ENCODE measurements around the gene GOLPH3.

Gene GOLPH3

GRCh38 chr5:32092938-32093812, 80.9 kb downstream of the GOLPH3 start:
- H3K4me2 ChIP-seq (ENCODE audit: low read depth, low read length, poor library complexity, severe bottlenecking): no peak overlapping the region
- H3K27me3 ChIP-seq (ENCODE audit: insufficient read depth, low read length, poor library complexity, severe bottlenecking): no peaks in the 10 kb centered on the region
- H2AFZ ChIP-seq (ENCODE audit: low read length): peak overlapping the region; percentile 52
- no peak overlapping the region for H3K9ac ChIP-seq (ENCODE audit: low read depth, low read length, poor library complexity, severe bottlenecking)
- H3K36me3 ChIP-seq (ENCODE audit: insufficient read depth, low read length): no peaks in the 10 kb centered on the region
- H3K4me3 ChIP-seq (ENCODE audit: low read length, poor library complexity, severe bottlenecking): no peak overlapping the region
- H3K9me3 ChIP-seq (ENCODE audit: insufficient read depth, low read depth, low read length): no peaks in the 10 kb centered on the region
- no peaks in the 10 kb centered on the region for H3K4me1 ChIP-seq (ENCODE audit: insufficient read depth, low read length, poor library complexity, severe bottlenecking)
- TF ChIP-seq EZH2phosphoT487 (IDR thresholded peaks at IDR 0.05; ENCODE audit: borderline replicate concordance) (no peak), CTCF (conservative IDR thresholded peaks at IDR 0.05; ENCODE audit: low read length) (peak; percentile 85)
- no peaks in the 10 kb centered on the region for H3K79me2 ChIP-seq (ENCODE audit: insufficient read depth, low read length)
- H3F3A ChIP-seq (ENCODE audit: low read depth): no peaks in the 10 kb centered on the region
- no peaks in the 10 kb centered on the region for H3K9me2 ChIP-seq (replicated peaks; ENCODE audit: low read depth, low read length)
- no peaks in the 10 kb centered on the region for H4K20me1 ChIP-seq (ENCODE audit: insufficient read depth, low read length, poor library complexity, severe bottlenecking)

GRCh38 chr5:32090755-32091128, 83.4 kb downstream of the GOLPH3 start:
- Histone ChIP-seq H3K79me2 (ENCODE audit: insufficient read depth, low read length) (no peaks in the 10 kb centered on the region), H3K4me1 (ENCODE audit: insufficient read depth, low read length, poor library complexity, severe bottlenecking) (no peaks in the 10 kb centered on the region), H3K9me2 (replicated peaks; ENCODE audit: low read depth, low read length) (no peaks in the 10 kb centered on the region), H4K20me1 (ENCODE audit: insufficient read depth, low read length, poor library complexity, severe bottlenecking) (no peaks in the 10 kb centered on the region), H2AFZ (ENCODE audit: low read length) (no peak overlapping the region), H3K9ac (ENCODE audit: low read depth, low read length, poor library complexity, severe bottlenecking) (no peak overlapping the region), H3K36me3 (ENCODE audit: insufficient read depth, low read length) (no peaks in the 10 kb centered on the region), H3K4me2 (ENCODE audit: low read depth, low read length, poor library complexity, severe bottlenecking) (no peak overlapping the region), H3K27me3 (ENCODE audit: insufficient read depth, low read length, poor library complexity, severe bottlenecking) (no peaks in the 10 kb centered on the region), H3F3A (ENCODE audit: low read depth) (no peaks in the 10 kb centered on the region), H3K9me3 (ENCODE audit: insufficient read depth, low read depth, low read length) (no peaks in the 10 kb centered on the region), H3K4me3 (ENCODE audit: low read length, poor library complexity, severe bottlenecking) (no peak overlapping the region)
- no peak for TF ChIP-seq EZH2phosphoT487 (IDR thresholded peaks at IDR 0.05; ENCODE audit: borderline replicate concordance)
- TF ChIP-seq CTCF (conservative IDR thresholded peaks at IDR 0.05; ENCODE audit: low read length): no peak

GRCh38 chr5:32090026-32090754, 83.9 kb downstream of the GOLPH3 start:
- Histone ChIP-seq H3K36me3 (ENCODE audit: insufficient read depth, low read length) (no peaks in the 10 kb centered on the region), H3K79me2 (ENCODE audit: insufficient read depth, low read length) (no peaks in the 10 kb centered on the region), H3K9ac (ENCODE audit: low read depth, low read length, poor library complexity, severe bottlenecking) (no peak overlapping the region), H3K4me2 (ENCODE audit: low read depth, low read length, poor library complexity, severe bottlenecking) (no peak overlapping the region), H3K27me3 (ENCODE audit: insufficient read depth, low read length, poor library complexity, severe bottlenecking) (no peaks in the 10 kb centered on the region), H2AFZ (ENCODE audit: low read length) (no peak overlapping the region), H3F3A (ENCODE audit: low read depth) (no peaks in the 10 kb centered on the region), H3K4me3 (ENCODE audit: low read length, poor library complexity, severe bottlenecking) (no peak overlapping the region), H3K4me1 (ENCODE audit: insufficient read depth, low read length, poor library complexity, severe bottlenecking) (no peaks in the 10 kb centered on the region), H3K9me3 (ENCODE audit: insufficient read depth, low read depth, low read length) (no peaks in the 10 kb centered on the region), H3K9me2 (replicated peaks; ENCODE audit: low read depth, low read length) (no peaks in the 10 kb centered on the region), H4K20me1 (ENCODE audit: insufficient read depth, low read length, poor library complexity, severe bottlenecking) (no peaks in the 10 kb centered on the region)
- no peak for TF ChIP-seq CTCF (conservative IDR thresholded peaks at IDR 0.05; ENCODE audit: low read length)
- TF ChIP-seq EZH2phosphoT487 (IDR thresholded peaks at IDR 0.05; ENCODE audit: borderline replicate concordance): no peak

Measured in Loucy (cell line).